ENCODE data around the gene NGRN.
"Not testable (repeated sequence)": the region's sequence is repeated elsewhere in the genome, so short reads cannot be mapped to it uniquely, and the experiment has no call there.

NGRN gene

DNA sequence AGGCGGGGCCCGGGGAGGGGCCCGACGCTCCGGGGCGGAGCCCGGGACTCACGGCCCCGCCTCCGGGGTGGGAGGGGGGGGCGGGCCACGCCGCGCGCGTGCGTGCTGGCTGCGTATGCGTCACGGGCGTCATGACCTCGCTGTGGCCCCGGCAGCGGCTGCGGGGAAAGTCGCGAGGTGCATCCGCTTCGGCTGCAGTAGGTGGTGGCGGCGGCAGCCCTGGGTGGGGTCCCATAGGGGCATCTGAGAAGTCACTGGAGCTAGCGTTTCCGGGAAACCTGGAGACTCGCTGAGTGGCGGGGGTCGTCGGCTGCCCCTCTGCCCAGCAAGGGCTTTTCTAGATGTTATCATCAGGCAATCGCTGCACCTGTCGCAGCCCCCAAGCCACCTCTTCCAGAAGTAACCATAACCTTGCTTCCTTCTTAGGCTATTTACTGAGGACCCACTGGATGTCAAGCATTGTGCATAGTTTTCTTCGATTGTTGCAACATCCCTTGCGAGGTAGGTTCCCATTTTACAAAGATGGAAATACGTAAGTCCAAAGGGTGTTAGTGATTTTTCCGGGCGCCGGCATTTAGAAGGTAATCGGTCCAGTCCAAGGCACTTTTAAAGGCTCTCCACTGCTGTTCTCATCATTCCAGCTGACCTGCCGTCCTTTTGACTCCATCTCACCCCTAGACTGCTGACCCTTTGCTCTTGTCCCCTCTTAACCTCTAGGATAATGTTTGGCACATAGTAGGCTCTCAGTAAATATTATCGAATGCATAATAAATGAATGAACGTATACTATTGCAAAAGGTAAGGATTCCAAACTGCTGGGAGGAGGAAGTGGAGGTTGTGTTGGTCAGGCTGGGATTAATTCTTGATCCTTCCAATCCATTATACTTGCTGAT lies 31.1 kb upstream of the NGRN start, which contains the start of gene GDPGP1:
Gene GDPGP1, plus strand, starts transcription at position 114 of the 893 bp plus-strand sequence. CDS start 6,700 bp downstream, outside the sequence.
- no peak for DNase-seq

DNA sequence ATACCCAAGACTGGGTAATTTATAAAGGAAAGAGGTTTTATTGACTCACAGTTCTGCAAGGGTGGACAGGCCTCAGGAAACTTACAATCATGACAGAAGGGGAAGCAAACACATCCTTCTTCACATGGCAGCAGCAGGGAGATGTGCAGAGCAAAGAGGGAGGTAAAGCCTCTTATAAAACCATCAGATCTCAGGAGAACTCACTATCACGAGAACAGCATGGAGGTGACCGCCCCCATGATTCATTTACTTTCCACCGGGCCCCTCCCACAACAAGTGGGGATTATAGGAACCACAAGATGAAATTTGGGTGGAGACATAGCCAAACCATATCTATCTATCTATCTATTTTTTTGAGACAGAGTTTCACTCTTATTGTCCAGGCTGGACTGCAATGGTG lies 26.1 kb upstream of the NGRN start:
- no peak for DNase-seq

DNA sequence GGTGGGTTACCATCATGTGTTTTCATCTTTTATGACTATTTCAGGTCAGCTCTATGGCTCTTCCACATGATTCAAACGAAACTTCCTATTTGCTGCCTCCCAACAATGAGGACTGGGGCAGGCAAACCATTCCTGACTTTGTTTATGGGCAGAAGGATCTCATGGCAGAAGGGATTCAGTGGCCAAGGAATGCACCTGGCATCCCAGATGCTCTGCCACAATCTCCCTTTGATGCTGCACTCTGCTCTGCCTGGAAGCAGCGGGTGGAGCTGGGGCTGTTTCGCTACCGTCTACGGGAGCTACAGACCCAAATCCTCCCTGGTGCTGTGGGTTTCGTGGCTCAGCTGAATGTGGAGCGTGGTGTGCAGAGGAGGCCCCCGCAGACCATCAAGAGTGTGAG lies 24.6 kb upstream of the NGRN start:
- DNase-seq: no peak

DNA sequence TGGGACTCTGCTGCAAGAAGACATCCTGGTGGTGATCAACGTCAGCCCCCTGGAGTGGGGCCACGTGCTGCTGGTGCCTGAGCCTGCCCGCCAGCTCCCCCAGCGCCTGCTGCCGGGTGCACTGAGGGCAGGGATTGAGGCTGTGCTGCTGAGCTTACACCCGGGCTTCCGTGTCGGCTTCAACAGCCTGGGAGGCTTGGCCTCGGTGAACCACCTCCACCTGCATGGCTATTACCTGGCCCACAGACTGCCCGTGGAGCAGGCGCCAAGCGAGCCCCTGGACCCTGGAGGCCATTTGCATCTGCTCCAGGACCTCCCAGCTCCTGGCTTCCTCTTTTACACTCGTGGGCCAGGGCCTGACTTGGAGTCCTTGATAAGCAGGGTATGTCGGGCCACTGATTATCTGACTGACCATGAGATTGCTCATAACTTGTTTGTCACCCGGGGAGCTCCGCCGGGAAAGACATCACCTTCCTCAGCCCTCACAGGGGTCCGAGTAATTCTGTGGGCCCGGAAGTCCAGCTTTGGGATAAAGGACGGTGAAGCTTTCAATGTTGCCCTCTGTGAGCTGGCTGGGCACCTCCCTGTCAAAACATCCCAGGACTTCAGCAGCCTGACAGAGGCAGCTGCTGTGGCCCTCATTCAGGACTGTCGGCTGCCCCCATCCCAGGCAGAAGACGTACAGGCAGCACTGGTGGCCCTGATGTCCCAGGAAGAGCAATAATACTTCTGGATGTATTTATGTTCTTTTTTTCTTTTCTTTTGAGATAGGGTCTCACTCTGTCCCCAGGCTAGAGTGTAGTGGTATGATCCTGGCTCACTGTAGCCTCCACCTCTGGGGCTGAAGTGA lies 23.9 kb upstream of the NGRN start:
- DNase-seq: no peak

DNA sequence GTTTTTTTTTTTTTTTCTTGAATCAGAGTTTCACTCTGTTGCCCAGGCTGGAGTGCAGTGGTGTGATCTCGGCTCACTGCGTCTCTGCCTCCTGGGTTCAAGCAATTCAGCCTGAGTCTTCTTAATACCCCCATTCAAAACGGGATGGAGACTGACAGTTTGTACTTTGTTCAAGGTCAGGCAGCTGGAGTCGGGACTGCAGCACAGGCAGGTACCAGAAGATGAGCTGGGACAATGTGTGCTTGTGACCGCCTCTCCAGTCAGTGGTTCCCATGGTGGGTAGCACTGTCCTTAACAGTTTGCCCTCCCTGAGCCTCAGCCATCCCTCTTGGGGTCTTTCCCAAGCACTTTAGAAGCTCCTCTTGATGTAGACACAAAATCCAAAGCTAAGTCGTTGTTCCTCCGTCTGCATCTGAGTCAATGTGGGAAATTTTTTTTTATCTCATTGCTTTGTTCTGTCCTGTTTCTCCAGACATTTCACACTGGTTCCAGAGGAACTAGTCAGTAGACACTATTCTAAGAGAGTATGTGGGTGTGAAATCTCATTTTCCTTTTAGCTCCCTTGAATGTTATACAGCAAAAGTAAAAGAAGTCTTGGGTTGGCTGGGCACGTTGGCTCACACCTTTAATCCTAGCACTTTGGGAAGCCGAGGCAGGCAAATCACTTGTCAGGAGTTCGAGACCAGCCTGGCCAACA lies 21.4 kb upstream of the NGRN start:
- DNase-seq: no peak

DNA sequence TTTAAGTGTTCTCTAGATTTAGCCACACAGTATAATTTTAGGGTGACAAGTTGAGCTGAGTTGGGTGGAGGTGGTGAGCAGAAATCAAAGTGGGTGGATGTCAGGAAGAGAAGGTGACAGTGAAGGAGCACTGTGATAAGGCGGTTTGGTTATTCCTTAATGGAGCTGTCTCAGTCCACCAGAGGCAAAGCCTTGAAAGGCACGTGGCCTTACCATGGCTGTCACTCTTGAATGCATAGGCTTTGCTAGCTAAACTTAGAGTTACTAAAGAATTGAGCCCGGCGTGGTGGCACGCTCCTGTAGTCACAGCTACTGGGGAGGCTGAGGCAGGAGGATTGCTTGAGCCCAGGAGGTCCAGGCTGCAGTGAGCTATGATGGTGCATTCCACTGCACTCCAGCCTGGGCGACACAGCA lies 16.7 kb upstream of the NGRN start:
- DNase-seq: no peak

DNA sequence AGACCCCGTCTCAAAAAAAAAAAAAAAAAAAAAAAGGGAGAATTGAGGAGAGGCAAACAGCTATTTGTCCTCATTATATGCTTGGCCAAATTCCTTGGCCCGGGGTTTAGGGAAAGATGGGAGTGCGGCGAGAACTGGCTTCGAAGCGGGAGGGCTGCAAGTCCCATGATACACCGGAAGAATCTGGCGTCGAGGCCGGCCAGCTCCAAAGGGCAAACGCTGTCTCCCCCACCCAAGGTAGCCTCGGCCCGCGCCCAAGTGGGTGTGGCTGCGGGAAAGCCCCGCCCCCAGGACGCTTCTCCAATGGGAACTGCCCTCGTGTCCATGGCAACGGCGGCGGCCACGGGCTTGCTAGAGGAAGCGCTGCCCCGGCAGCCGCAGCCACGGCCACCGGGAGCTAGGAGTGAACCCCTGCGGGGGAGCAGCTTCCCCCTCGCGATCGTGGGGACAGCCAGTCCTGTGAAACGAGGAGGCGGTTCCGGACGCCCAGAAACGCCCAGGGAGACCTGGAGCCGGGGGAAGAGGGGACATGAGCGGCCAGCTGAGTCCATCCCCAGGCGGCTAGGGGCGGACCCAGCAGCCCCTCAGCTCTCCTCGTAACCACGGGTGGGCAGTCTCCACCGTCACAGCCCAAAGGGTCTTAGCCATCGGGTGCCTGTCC lies 16.1 kb upstream of the NGRN start, which contains the start of gene TTLL13:
Gene TTLL13, plus strand, starts transcription at position 354 of the 661 bp plus-strand sequence. CDS start 1,075 bp downstream, outside the sequence.
- peak; percentile 88 for DNase-seq

DNA sequence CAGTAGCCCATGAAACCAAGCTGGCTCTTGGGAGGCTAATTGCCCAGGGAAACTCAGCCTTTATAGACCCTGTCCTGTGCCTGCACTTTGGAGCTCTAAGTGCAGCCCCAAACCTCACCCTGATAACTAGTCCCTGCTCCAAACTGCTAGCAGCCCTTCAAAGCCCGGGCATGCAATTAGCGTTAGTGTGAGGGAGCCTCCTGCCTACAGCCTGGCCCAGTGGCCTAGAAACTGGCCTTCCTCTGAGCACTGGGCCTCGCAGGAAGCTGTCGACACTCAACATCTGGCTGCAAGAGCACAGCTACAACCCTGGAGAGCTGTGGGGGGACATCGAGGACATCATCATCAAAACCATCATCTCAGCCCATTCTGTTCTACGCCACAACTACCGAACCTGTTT lies 7.7 kb upstream of the NGRN start:
- no peak for DNase-seq

DNA sequence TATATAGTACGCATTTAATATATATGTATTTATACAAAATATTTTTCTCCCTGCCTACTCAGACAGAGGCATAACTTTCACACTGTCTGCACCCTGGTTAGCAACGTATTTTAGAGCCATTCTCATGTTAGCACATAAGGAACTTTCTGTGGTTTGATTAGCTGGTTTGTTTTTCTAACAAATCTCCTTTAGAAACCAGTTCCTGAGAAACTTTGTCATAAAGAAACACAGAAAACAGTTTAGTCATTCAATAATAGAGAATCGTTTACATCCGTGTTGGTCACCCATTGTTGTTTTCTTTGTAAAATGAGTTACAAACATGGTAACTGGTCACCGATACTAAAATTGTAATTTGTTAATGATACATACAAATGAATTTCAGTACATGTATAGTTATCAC lies 5.9 kb upstream of the NGRN start:
- no peak for DNase-seq

DNA sequence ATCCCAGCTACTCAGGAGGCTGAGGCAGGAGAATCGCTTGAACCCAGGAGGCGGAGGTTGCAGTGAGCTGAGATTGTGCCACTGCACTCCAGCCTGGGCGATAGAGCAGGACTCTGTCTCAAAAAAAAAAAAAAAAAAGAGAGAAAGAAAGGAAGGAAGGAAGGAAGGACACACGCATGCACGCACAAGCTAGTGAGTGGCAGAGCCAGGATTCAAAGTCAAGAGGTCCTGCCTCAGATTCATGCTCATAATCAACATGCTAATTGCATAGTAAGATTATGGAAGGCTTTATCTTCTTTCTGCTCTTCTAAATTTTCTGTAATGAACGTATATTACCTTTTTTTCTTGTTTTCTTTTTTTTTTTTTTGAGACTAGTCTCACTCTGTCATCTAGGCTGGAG lies 4.7 kb upstream of the NGRN start:
- not testable (repeated sequence) for DNase-seq

DNA sequence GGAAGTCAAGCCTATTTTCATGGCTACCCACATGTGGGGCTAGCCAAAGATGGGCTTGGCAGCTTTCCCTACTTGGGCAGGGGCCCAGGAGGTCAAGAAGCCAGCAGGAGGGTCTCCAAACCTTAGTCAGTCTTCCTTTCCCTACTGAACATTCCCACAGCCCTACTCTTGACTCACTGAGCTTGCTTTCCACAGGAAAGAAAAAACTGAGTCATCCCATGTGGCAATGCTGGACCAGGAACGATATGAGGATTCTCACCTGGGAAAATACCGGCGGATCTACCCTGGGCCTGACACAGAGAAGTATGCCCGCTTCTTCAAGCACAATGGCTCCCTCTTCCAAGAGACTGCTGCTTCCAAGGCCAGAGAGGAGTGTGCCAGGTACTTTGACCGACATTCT lies 3.7 kb upstream of the NGRN start:
- DNase-seq: no peak

DNA sequence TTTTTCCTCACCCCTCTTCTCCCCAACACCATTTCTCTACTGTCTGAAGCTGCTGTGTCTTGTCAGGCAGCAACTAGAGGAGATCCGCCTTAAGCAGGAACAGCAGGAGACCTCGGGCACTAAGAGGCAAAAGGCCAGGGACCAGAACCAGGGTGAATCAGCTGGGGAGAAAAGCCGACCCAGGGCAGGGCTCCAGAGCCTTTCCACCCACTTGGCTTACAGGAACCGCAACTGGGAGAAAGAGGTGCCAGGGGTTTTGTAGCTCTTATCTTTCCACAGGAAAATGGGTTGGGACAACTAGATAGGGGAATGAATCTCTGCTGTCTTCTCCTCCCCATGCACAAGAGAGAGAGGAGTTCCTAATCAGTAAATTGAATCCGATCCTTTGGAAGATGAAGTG lies 3.0 kb upstream of the NGRN start:
- no peak for DNase-seq

DNA sequence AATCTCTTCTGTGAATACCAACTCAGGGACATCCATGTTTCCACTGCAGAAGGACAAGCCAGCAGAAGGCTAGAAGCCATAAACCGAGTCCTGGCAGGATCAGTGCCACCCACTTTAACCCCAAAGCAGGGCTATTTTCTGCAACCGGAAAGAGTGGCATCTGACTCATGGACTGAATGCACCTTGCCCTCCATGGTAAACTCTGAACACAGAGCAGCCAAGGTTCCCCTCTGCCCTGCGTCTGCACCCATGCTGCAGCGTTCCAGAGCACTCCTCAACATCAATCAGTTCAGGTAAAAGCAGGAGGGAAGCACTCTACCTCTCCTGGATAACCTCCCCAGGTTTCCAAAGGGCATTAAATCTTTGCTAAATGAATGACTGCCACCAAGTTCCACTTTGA lies 801 bp upstream of the NGRN start:
- no peak for DNase-seq

DNA sequence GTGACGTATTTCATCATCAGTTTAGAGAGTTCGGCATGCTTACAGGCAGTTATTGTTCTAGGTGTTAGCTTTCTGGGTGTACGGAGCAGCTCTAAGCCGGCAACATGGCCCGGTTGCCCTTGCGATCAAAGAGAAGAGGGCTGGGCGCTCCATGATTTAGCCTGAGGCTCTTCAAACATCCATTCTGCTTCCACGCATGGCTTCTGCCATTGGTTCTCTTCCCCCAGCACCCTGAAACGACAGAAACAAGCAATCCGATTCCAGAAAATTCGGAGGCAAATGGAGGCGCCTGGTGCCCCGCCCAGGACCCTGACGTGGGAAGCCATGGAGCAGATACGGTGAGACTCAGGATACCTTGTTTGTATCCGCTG lies 574 bp downstream of the NGRN start:
- DNase-seq: peak; percentile 41

DNA sequence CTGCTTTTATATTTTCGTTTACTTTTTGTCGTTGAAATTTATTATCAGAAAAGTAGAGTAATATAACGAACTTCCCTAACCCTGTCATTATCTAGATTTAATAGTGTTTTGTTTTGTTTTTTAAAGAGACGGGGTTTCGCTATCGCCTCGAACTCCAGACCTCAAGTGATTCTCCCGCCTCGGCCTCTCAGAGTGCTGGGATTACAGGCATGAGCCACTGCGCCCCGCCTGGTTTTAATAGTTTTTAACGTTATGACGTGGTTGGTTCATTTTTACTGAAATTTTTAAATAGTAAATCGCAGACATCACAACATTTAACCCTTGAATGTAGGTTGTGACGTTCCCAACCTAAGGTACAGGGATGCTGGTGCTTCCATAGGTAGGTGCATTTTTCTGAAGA lies 1.0 kb downstream of the NGRN start:
- DNase-seq: no peak

DNA sequence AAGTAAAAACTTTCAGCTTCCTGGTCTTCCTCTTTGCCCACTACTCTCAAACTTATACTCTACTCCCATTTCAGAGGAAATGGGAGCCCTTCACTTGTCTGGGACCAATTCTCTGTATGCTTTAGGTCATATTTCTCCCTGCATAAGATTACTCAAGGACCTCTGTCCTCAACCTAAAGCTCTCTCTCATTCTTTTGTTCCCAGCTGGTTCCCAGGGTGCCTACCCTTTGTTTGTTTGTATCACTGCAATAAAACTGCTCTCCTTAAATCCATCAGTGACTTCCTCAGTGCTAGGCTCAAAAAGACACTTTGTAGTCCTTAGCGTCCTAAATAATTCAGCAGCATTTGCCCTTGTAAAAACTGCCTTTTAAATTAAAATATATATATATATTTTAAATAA lies 2.9 kb downstream of the NGRN start:
- DNase-seq: peak; percentile 26

DNA sequence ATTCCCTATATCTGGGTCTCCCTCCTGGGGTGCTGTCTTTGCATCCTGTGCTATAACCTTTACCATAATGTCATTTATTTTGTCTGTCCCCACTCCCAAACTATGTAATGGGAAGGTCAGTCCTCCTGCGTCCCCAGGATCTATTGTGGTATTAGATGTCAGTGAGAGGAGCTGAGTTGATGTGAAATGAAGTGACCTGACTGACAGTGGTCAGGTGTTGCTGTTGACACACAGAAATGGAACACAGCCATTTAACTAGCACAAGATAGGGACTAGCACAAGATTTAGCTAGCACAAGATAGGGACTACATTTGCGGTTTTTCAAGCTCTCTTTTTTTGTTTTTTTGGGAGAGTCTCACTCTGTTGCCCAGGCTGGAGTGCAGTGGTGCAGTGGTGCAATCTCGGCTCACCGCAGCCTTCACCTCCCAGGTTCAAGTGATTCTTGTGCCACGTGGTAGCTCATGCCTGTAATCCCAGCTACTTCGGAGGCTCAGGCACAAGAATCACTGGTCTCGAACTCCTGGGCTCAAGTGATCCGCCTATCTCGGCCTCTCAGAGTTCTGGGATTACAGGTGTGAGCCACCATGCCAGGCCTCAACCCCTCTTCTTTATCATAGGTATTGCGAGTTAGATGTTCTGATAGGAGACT lies 5.2 kb downstream of the NGRN start:
- no peak for DNase-seq

DNA sequence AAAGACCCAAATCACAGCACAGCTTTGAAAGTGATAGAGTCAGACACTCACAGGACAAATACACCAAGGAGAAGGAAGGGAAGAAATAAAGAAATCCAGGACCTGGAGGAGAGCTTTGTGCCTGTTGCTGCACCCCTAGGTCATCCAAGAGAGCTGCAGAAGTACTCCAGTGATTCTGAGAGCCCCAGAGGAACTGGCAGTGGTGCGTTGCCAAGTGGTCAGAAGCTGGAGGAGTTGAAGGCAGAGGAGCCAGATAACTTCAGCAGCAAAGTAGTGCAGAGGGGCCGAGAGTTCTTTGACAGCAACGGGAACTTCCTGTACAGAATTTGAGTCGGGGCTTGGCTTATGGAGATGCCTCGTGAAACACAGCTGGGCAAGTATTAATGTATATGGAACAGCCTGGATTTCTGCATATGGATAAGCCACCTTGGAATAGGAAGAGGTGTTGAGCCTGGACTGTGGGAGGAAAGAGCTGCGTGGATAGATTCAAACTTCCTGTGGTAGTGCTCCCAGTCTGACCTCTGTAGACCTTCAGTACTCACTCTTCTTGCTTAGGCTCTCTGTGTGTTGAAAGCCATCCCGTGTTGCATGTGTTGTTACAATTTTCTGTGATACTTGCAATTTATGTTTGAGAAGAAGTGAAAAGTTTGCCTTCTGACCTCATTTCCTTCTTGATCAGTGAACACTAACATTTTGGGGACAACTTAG lies 6.1 kb downstream of the NGRN start:
- no peak for DNase-seq

DNA sequence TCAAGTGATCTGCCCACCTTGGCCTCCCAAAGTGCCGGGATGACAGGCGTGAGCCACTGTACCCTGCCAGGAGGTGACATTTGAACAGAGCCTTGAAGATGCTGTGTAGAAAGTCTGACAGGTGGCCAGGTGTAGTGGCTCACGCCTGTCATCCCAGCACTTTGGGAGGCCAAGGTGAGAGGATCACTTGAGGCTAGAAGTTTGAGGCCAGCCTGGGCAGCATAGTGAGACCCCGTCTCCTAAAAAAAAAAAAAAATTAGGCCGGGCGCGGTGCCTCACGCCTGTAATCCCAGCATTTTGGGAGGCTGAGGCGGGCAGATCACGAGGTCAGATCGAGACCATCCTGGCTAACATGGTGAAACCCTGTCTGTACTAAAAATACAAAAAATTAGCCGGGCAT lies 13.0 kb downstream of the NGRN start:
- DNase-seq: not testable (repeated sequence)

DNA sequence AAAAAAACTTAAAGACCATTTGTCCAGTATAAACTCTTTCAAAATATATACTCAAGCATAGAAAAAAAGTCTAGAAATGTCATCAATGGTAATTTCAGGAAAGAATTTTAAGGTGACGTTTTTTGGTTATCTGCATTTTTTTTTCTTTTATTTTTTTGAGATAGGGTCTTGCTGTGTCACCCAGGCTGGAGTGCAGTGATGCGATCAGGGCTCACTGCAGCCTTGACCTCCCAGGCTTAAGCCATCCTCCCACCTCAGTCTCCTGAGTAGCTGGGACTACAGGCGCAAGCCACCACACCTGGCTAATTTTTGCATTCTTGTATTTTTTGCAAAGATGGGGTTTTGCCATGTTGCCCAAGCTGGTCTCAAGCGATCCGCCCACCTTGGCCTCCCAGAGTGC lies 15.3 kb downstream of the NGRN start:
- DNase-seq: not testable (repeated sequence)

DNA sequence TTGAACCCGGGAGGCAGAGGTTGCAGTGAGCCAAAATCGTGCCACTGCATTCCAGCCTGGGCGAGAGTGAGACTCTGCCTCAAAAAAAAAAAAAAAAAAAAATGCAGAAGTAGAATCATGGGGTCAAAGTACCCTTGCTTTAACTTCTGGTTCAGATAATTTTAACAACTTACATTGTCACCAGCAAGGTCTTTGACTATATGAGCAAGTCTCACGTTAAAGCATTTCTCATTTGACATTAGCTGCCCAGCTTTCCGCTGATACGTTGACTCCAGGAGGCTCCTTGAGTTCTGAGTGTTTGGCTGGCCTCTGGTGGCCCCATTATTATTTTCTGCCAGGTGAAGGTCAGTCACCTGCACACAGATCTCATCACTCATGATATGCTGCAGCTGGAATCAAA lies 16.2 kb downstream of the NGRN start:
- not testable (repeated sequence) for DNase-seq

Data from NCI-H345 (cell line).